ENCODE data around the gene PRELID1.

DNA sequence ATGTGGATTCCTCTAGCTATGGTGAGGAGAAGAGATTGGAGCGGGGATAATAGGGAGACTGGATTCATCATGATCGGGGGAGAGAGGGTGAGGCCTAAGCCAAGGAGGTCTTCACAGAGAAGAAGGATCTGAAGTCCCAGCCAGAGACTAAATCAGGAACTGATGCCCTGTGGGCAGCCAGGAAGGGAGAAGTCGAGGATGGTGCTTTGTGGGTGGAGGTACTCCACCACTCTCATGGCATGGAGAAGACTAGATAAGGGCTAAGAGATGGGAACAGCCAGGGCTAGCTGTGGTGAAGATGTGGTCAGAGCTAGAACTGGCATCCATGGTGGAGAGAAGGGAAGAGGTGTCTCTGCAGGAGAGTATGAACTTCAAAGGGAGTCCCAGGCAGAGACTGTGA is 51.1 kb downstream of the PRELID1 start:
- TF ChIP-seq, protein P1, sequence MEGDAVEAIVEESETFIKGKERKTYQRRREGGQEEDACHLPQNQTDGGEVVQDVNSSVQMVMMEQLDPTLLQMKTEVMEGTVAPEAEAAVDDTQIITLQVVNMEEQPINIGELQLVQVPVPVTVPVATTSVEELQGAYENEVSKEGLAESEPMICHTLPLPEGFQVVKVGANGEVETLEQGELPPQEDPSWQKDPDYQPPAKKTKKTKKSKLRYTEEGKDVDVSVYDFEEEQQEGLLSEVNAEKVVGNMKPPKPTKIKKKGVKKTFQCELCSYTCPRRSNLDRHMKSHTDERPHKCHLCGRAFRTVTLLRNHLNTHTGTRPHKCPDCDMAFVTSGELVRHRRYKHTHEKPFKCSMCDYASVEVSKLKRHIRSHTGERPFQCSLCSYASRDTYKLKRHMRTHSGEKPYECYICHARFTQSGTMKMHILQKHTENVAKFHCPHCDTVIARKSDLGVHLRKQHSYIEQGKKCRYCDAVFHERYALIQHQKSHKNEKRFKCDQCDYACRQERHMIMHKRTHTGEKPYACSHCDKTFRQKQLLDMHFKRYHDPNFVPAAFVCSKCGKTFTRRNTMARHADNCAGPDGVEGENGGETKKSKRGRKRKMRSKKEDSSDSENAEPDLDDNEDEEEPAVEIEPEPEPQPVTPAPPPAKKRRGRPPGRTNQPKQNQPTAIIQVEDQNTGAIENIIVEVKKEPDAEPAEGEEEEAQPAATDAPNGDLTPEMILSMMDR (IDR thresholded peaks at IDR 0.05) = no peak
- TF ChIP-seq POLR2A (IDR thresholded peaks at IDR 0.05) = no peak

All from sigmoid colon (tissue), 3 donors.